ENCODE data around the gene GAB3.

Gene GAB3

GRCh38 chrX:154751669-154752271, 893 bp upstream of the GAB3 start:
- no peak for TF ChIP-seq CTCF (IDR thresholded peaks at IDR 0.05; ENCODE audit: low read depth, low read length)
- DNase-seq (ENCODE audit: low read depth, low spot score) = no peak
- in situ Hi-C loops (cut with HindIII; ENCODE audit: low sequenced_read_pairs) = no loop called here
- H3K4me3 ChIP-seq (ENCODE audit: low read depth, low read length) = no peak overlapping the region

GRCh38 chrX:154751203-154751668, 359 bp upstream of the GAB3 start:
- DNase-seq (ENCODE audit: low read depth, low spot score) = no peak
- TF ChIP-seq CTCF (IDR thresholded peaks at IDR 0.05; ENCODE audit: low read depth, low read length) = no peak
- H3K4me3 ChIP-seq (ENCODE audit: low read depth, low read length) = peak overlapping the region; percentile 2
- in situ Hi-C loops (cut with HindIII; ENCODE audit: low sequenced_read_pairs) = no loop called here

DNA sequence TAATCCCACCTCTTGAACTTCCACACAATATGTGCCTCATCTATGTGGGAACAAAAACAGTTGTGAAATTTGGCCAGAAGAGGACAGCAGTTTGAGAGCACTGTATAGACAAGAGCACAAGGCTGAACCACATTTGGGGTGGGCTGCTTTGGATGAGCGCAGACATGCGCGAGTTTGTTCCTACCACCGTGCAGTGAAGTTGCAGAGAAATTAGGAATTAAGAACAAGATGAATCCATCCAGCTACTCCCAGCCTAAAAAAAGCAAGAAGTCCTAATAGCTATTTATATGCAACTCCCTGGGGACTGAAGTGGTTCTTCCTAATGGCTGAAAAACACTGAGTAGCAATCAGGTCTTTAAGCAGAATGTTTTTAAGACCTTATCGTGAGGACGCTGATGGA, 1.0 kb downstream of the GAB3 start:
- in situ Hi-C loops (cut with HindIII; ENCODE audit: low sequenced_read_pairs) = no loop called here
- H3K4me3 ChIP-seq (ENCODE audit: low read depth, low read length) = no peak overlapping the region
- no peak for DNase-seq (ENCODE audit: low read depth, low spot score)
- TF ChIP-seq CTCF (IDR thresholded peaks at IDR 0.05; ENCODE audit: low read depth, low read length) = no peak

DNA sequence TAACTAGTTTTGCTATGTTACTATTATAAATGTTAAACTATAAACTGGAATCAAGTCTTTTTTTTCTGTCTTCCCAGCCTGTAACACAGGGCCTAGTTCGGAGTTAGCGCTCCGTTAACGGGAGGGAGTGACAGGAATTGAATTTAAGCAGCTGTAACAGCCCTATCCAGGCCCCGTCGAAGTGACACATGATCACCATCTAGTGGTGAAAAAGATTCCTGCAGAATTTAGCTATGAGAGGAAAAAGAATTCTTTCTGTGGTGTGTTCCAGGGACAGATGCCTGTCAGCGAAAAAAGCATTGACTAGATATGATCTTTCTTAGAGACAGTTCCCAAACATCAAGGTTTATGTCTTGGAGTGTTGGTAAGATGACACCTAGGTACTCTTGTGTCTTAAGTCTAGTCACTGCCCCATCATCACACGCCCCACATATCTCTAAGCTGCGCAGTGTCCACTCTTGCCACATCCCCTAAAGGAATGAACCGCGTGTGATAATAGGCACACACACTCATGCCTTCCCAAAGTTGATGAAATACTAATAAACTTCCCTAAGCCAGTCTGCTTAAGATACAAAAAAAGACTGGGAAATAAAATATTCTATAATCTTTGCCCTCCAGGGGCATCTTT, 2.1 kb downstream of the GAB3 start:
- in situ Hi-C loops (cut with HindIII; ENCODE audit: low sequenced_read_pairs) = no loop called here
- peak; percentile 65 for TF ChIP-seq CTCF (IDR thresholded peaks at IDR 0.05; ENCODE audit: low read depth, low read length)
- peak; percentile 60 for DNase-seq (ENCODE audit: low read depth, low spot score)
- H3K4me3 ChIP-seq (ENCODE audit: low read depth, low read length) = no peak overlapping the region

DNA sequence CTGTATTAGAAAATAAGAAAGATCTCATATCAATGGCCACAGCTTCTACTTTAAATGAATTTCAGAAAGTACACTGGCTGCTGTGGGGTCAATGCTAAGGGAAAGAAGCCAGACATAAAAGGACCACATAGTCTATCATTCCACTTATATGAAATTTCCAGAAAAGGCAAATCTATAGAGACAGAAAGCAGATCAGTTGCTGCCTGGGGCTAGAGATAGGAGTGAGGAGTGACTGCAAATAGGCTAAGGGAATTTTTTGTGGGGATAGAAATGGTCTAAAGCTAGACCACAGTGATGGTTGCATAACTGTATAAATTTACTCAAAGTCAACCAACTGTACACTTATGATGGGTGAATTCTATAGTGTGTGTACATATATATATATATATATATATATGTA, 8.3 kb downstream of the GAB3 start:
- no peak for DNase-seq (ENCODE audit: low read depth, low spot score)
- no peak for TF ChIP-seq CTCF (IDR thresholded peaks at IDR 0.05; ENCODE audit: low read depth, low read length)
- in situ Hi-C loops (cut with HindIII; ENCODE audit: low sequenced_read_pairs) = no loop called here

DNA sequence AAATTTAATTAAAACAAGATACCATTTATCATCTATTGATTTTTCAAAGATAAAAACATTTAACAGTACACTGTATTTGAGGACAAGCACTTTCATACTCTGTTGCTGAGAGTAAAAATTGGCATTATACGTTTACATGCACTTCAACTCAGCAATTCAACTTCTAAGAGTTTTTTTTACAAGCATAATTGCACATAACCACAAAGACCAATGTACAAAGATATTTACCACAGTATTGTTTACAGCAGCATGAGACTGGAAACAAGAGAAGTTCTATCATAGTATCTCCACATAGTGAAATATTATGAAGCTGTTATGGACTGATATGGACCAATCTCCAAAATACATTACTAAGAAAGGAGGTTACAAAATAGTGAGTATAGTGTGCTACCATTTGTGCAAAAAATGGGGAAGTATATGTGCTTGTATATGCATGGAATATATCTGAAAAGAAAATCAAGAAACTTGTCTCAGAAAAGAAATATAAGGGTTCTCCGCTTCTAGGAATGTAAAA, 10.9 kb downstream of the GAB3 start:
- DNase-seq (ENCODE audit: low read depth, low spot score) = no peak
- in situ Hi-C loops (cut with HindIII; ENCODE audit: low sequenced_read_pairs) = no loop called here
- no peak for TF ChIP-seq CTCF (IDR thresholded peaks at IDR 0.05; ENCODE audit: low read depth, low read length)
- H3K4me3 ChIP-seq (ENCODE audit: low read depth, low read length) = no peak overlapping the region

More for the DNA sequence above, 8.3 kb downstream of the GAB3 start:
- H3K4me3 ChIP-seq (ENCODE audit: low read depth, low read length) = no peak overlapping the region

Measured in astrocyte of the spinal cord (primary cell).